HG03565 (cell line): Measurements from ENCODE around the gene TXNDC8.
"Not testable (repeated sequence)": the region's sequence is repeated elsewhere in the genome, so short reads cannot be mapped to it uniquely, and the experiment has no call there.

Source experiments
- ATAC-seq: cut with Tn5 transposase; IDR thresholded peaks from one replicate; pipeline ENCODE4 v1.9.1; 2021; ENCODE audit warnings: mild to moderate bottlenecking, moderate library complexity; ENCODE audit not compliant: unreplicated experiment

Gene TXNDC8

DNA sequence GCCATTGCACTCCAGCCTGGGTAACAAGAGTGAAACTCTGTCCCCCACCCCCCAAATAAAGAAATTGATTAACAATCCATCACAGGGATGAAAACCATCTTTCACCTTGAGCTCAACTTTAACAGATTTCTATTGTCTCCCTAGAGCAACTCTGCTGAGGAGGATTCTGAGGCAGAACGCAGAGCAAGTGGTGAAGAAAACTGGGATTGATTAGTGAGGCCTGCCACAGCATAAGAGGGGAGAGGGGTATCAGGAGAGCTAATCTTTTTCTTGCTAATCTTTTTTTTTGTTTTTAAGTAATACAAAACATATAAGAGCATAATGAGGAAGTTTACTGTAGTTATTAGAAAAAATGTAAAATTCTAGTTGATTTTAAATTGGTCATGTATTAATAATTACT is 8.9 kb downstream of the TXNDC8 start:
- ATAC-seq: no peak

GRCh38 chr9:110327716-110328115 is 9.9 kb downstream of the TXNDC8 start:
- no peak for ATAC-seq

DNA sequence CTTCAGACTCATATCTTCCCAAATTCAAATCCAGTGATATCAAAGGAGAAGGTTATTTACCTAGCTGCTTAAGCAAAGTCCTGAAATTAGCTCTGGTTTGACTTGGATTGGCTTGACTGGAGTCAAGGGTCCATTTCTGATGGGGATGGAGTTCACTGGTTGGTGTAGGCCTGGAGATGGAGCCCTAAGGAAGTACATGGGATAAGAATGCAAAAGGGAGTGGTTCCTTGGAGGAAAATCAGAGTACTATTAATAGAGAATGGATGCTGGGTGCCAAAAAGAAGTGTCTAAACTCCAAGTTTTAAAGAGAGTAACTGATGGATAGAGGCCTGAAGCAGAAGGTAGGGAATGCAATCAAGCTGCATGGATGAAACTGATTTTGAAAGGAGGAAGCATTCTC is 13.8 kb downstream of the TXNDC8 start:
- no peak for ATAC-seq

- no peak for ATAC-seq
Observed at GRCh38 chr9:110320651-110321445, 16.8 kb downstream of the TXNDC8 start.

GRCh38 chr9:110319781-110320492 is 17.7 kb downstream of the TXNDC8 start:
- no peak for ATAC-seq

DNA sequence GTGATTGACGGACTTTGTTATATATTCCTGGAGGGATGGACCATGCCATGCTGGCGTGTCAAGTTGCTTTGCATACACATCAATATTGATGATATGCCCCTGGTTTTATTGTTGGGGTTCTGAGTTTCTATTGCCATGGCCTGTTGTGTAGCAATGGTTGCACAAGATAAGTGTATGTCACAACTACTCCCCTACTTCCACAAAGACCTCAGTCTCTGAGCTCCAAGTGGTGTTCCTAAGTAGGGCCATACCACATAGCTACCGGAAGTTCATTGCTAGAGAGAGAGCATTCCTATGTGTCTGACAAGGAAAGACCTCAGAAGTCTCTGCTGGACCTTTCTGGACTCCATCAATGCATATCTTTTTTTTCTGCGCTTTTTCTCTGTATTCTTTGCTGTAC is 19.8 kb downstream of the TXNDC8 start:
- no peak for ATAC-seq

GRCh38 chr9:110316261-110317075 is 21.2 kb downstream of the TXNDC8 start:
- ATAC-seq: peak; percentile 93

- not testable (repeated sequence) for ATAC-seq
Observed at GRCh38 chr9:110311978-110312377, 25.7 kb downstream of the TXNDC8 start.

GRCh38 chr9:110309681-110310080 is 28.0 kb downstream of the TXNDC8 start:
- no peak for ATAC-seq

DNA sequence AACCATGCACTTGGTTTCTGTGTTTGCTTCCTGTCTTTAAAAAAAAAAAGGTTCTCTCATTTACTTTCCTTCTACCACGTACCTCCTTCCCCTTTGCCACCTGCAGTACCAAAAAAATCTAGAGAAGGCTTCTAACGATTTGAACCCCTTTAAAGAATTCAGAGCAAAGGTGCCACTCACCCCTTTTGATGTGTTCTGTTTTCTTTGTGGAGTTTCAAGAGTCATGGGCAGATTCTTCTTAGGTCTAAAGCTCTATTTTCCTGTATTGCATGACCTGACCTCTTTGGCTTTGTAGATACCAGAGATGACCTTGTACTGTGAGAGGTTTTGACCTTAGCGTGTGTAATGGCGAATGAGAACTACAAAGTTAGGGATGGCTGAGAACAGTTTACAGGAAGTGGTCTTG is 29.0 kb downstream of the TXNDC8 start:
- ATAC-seq: no peak

GRCh38 chr9:110307191-110307590 is 30.5 kb downstream of the TXNDC8 start:
- ATAC-seq: no peak

DNA sequence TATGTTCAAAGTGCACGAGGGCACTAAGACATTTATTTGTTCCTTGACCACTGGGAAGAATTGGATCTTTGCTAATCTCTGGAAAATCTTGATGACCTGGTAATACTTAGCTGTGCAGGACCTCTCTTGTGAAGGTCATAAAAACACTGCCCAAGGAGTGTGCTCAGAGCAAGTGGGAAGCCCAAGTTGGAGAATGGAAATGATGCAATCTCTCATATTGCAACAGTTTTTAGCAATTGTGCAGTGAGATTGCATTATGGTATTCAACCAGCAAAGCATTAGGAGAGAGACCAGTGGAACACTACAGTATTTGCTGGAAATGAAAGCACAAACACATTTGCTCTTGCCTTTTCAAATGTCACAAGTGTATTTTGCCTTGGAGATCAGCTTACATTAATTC is 34.5 kb downstream of the TXNDC8 start:
- no peak for ATAC-seq

GRCh38 chr9:110298043-110298605 is 39.5 kb downstream of the TXNDC8 start:
- no peak for ATAC-seq

DNA sequence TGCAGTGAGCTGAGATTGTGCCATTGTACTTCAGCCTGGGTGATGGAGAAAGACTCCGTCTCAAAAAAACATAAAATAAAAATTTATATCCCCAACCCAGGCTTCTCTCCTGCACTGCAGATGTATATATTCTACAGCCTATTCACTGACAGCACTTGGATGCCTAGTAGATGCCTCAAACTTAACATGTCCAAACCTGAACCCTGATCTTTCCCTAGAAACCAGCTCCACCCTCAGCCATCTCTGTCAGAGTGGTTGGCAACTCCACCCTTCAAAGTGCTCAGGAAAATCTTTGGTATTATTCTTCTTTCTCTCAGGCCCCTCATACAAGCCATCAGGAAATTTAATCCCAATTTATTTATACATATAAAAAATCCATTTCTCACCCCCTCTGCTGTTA is 44.4 kb downstream of the TXNDC8 start:
- ATAC-seq: no peak

GRCh38 chr9:110291921-110292557 is 45.6 kb downstream of the TXNDC8 start:
- no peak for ATAC-seq

GRCh38 chr9:110290001-110290400 is 47.7 kb downstream of the TXNDC8 start:
- no peak for ATAC-seq

- ATAC-seq: no peak
Observed at GRCh38 chr9:110288503-110288902, 49.2 kb downstream of the TXNDC8 start.

DNA sequence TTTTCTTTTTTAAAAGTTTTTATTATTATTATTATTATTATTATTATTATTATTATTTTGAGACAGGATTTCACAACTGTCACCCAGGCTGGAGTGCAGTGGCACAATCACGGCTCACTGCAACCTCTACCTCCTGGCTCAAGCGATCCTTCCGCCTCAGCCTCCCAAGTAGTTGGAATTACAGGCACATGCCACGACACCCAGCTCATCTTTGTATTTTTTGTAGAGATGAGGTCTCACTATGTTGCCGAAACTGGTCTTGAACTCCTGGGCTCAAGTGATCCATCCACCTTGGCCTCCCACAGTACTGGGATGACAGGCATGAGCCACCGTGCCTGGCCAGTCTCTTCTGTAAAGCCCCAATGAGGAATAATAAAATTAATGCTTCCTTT is 50.4 kb downstream of the TXNDC8 start:
- ATAC-seq: no peak

DNA sequence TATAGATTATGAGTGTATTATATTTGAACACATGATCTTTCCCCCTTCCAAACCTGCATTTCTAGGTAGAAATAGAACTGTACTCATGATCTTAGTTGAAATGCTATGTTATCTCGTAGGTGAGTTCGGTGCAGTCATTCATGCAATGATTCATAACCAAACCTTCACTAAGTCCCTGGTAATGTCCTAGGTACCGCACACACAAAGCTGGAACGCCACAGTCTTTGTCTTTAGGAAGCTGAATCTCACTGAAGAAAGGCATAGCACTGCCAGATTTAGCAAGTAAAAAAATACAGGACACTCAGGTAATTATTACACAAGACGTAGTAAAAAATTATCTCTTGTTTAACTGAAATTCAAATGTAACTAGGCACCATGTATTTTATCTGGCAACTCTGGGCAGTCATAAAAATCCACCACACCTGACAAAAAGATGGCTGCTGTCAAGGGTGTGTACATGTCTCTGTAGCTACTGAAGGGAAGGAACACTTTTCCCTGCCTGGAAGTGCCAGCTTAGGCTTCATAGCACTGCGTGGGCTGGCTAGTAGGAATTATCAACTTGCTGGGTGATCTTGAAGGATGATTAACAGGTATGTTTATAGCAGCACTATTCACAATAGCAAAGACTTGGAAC is 53.3 kb downstream of the TXNDC8 start:
- ATAC-seq: no peak

- no peak for ATAC-seq
Observed at GRCh38 chr9:110283751-110284150, 53.9 kb downstream of the TXNDC8 start.
